Activated CD4-positive, alpha-beta T cell treated with anti-CD3 and anti-CD28 coated beads, Interleukin-2, Interleukin-6, amounts not matched to agents 100 ng/mL and 50 ng/mL, durations not matched to agents 16 hours and 8 hours (primary cell): ENCODE data around the gene XK.

Experiments used
- DNase-seq: peaks from one replicate; pipeline ENCODE4 v3.0.0-alpha.2; 2020

The XK gene

GRCh38 chrX:37679888-37680287, 5.7 kb upstream of the XK start:
- no peak for DNase-seq

DNA sequence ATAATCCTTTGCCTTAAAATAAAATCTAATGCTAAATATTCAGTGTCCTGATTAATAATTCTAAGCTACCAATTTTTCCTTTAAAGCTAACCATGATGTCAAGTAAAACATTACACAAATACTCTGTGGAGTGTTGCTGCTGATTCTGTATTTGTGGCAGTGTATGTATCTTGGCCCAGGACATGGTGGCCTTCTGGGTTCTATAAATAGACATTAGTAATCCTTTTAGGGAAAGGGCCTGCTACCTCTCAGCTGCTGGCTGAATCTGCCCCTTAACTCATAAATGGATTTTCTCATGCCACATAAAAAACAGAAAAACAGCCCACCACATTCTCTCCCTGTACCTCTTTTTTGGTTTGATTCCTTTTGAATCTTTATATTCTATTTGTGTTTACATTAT, 1.2 kb upstream of the XK start:
- no peak for DNase-seq

- DNase-seq: no peak
Measured at GRCh38 chrX:37684973-37685372, 618 bp upstream of the XK start.

GRCh38 chrX:37686369-37686995, 891 bp downstream of the XK start:
- DNase-seq: no peak

DNA sequence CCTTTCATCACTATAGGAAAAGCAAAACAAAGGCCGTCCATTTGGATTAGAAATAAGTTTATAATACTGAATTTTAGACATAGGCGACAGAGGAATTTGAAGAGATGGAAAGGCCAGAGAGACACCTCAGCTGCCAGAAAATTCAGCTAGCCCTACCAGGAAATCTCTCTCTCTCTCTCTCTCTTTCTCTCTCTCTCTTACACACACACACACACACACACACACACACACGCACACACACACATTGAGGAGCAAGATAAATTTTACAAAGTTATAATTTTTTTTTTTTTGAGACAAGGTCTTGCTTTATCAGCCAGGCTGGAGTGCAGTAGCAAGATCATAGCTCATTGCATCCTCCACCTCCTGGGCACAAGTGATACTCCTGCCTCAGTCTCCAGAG, 1.4 kb downstream of the XK start:
- no peak for DNase-seq

- DNase-seq: no peak
Measured at GRCh38 chrX:37690119-37690518, 4.5 kb downstream of the XK start.

DNA sequence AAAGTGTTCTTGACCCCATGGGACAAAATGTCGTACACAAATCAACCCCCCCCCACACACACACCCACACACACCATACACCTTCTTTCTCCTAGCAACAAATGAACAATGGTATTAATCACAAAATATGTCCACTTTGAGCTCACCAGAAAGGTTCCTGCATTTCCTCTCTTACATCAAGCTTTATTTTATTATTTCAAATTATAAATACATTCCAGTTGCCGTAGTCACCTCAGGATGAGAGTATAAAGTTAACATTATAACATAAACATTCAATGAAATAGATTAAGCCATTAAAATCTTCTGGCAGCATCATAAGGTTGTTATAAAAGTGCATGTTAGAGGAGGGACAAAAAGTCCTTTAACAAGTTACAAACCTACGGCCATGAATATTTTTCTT, 7.3 kb downstream of the XK start:
- DNase-seq: no peak

DNA sequence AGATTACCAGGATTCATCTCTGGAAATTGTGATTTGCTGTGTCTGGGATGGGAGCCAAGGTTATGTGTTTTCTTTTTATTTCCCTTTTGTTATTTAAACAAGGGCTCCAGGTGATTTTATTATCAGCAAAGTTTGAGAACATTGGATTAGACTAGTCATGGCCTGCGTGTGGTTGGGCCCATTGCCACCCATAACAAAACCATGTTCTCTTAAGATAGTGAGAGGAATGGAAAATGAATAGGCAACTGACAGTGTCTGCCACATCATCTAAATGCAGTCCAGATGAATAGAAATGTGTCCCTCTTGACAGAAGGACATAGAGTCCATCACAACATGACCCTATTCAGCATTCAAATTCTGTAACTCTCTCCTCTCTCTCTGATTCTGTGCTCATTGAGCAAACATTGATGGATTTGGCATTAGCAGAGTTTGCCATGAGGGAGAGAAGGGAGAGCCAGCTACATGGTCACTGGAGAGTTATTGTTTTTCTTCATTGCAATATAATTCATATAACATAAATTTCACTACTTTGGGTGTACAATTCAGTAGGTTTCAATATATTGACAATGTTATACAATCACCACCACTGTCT, 11.7 kb downstream of the XK start:
- DNase-seq: no peak

DNA sequence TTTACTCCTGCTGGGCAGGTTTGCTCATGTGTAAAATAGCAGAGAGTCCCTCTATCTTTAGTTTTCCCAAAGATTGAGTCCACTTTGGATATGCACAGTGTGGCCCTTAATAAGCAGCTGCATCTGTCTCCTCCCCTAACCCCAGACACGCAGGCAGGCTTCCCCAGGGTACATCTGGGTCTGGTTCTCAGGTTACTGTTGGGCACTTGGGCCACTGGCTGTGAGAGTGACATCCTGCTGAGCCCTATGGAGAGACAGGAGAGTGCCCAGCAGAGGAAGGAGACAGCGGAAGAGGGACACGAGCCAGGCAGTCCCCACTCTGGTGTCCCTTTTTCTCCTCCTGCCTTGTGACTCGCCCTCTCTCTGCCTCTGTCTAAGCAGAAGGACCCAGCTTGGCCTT, 16.0 kb downstream of the XK start:
- no peak for DNase-seq

GRCh38 chrX:37711991-37712390, 26.4 kb downstream of the XK start:
- no peak for DNase-seq

DNA sequence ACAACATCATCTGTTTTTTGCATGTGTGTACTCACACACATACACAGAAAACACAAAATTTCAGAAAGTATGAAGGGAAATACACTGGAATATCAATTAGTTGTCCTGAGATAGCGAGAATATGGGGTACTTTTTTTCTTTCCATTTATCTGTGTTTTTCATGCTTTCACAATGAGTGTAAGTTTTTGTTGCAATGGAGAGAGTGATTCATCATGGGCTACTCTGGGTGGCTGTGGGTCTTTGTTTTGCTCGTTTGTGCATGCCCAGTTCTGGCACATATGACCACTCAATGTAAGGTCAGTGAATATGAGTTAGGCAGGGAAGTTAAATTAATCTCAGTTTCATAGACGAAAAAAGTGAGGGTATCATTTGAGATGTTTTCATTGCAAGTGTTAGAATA, 26.9 kb downstream of the XK start:
- peak; percentile 11 for DNase-seq

GRCh38 chrX:37714479-37714878, 28.9 kb downstream of the XK start:
- no peak for DNase-seq

- DNase-seq: no peak
Measured at GRCh38 chrX:37716602-37717001, 31.0 kb downstream of the XK start.

DNA sequence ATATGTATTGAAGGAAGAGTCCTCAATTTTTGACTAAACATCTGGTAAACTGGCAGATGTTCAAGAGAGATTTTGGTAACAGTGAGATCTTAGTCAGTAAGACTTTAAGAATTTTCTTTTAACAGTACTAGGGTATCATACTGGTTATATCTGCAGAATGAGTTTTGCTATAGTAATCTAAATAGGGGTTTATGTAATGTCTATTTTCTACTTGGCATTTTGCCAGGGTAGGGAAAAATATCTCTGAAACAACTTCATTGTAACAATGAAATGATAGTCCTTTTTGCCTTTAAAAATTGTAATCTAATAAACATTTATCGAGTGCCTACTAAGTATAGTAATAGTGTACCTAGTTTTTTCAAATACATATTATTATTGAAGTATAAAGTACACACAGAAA, 32.1 kb downstream of the XK start:
- no peak for DNase-seq

DNA sequence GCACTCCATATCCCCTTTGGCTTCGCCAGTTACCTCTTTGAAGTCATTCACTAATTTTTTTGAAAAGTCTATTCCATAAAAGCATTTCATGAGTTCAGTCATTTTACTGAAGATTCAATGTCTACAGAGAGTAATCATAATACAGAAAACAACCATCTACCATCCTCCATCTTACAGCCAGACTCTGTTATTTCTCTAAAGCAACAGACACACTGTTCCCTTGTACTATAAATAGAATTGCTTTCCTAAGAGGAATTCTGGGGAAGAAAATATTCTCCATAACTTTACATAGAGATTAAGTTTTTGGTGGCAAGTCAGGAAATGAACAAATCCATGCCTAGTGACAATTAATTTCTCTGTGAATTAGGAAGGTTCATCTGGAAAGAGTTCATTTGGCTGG, 37.0 kb downstream of the XK start:
- DNase-seq: no peak

- DNase-seq: no peak
Measured at GRCh38 chrX:37726346-37726745, 40.8 kb downstream of the XK start.

DNA sequence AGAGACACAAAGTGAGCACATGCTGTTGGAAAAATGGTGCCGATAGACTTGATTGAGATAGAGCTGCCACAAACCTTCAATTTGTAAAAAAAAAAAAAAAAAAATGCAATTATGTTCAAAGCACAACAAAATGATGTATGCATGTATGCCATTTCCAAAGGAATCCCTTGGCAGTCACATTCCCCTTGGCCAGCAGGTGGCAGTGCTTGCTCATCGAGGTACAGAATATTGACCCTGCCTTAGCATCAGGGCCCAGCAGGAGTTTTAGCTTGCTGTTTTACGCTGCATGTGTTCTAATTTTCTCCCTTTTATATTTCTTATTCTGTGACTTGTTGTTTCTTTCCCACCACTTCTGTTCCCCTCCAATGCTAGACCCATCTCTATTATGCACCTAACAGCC, 59.8 kb downstream of the XK start:
- DNase-seq: peak; percentile 85

GRCh38 chrX:37745835-37746217, 60.2 kb downstream of the XK start:
- DNase-seq: no peak

- peak; percentile 56 for DNase-seq
Measured at GRCh38 chrX:37746218-37746941, 60.8 kb downstream of the XK start.

- no peak for DNase-seq
Measured at GRCh38 chrX:37746951-37747350, 61.4 kb downstream of the XK start.

- DNase-seq: no peak
Measured at GRCh38 chrX:37752281-37752680, 66.7 kb downstream of the XK start.

GRCh38 chrX:37752936-37753335, 67.3 kb downstream of the XK start:
- no peak for DNase-seq

GRCh38 chrX:37753384-37753783, 67.8 kb downstream of the XK start:
- DNase-seq: peak; percentile 9

GRCh38 chrX:37754516-37754915, 68.9 kb downstream of the XK start:
- DNase-seq: peak; percentile 28

- DNase-seq: peak; percentile 68
Measured at GRCh38 chrX:37755025-37755424, 69.4 kb downstream of the XK start.
